Adrenal gland (tissue), 12 donors: ENCODE measurements around the gene CRB1. TPM values are rescaled to one million over a fixed set of nuclear protein-coding genes. Genes with fewer than 3 reads are reported as not detected.

ENCODE experiments used
- DNase-seq, 7 donors: peaks; one replicate each; pipeline ENCODE4 v3.0.0-alpha.2; 2019 to 2020
- H3K27ac ChIP-seq, 5 donors: fragments of 200-600 bp; sonication (generic) in 4 of 5; 1 replicate in 3 of 5; 2 replicates in 2 of 5; pipeline versions ENCODE4 v1.5.1 to v1.8.0; 2016 to 2020; ENCODE audit warnings: mild to moderate bottlenecking in 1 of 5
- H3K27me3 ChIP-seq: fragments of 200-600 bp; 2 replicates; pipeline ENCODE4 v1.8.0; 2021
- H3K36me3 ChIP-seq, 2 donors: fragments of 200-600 bp; replicated peaks in 1 of 2; 1 replicate in 1 of 2; 2 replicates in 1 of 2; pipeline versions ENCODE4 v1.5.1 to v1.8.0; 2018 to 2022
- H3K4me1 ChIP-seq, 2 donors: fragments of 200-600 bp; replicated peaks in 1 of 2; 1 replicate in 1 of 2; 2 replicates in 1 of 2; pipeline versions ENCODE4 v1.5.1 to v1.8.0; 2018 to 2021
- H3K4me3 ChIP-seq, 4 donors: fragments of 200-600 bp; sonication (generic) in 3 of 4; one replicate each; pipeline ENCODE4 v1.5.1; 2016 to 2018
- H3K9me3 ChIP-seq, 3 donors: fragments of 200-600 bp; sonication (generic) in 1 of 3; replicated peaks in 1 of 3; 1 replicate in 2 of 3; 2 replicates in 1 of 3; pipeline versions ENCODE4 v1.5.1 to v1.8.0; 2016 to 2021
- CTCF ChIP-seq, 6 experiments: fragments of 450-650 bp in 4 of 6; fragments of 200-600 bp in 2 of 6; sonication (generic) in 1 of 6; IDR thresholded peaks; 1 replicate in 5 of 6; 2 replicates in 1 of 6; pipeline versions ENCODE4 v1.5.1 to v1.8.0; 2016 to 2021; ENCODE audit warnings: antibody characterized with exemption in 6 of 6, mild to moderate bottlenecking in 2 of 6, moderate library complexity in 1 of 6
- POLR2A ChIP-seq, 2 donors: fragments of 450-650 bp; IDR thresholded peaks; one replicate each; pipeline ENCODE4 v1.6.1; 2017; ENCODE audit warnings: antibody characterized with exemption in 2 of 2, mild to moderate bottlenecking in 2 of 2, moderate library complexity in 1 of 2
- WGBS, 4 donors: extraction: QIAGEN DNeasy Blood & Tissue Kit in 2 of 4; methylation state at CpG; one replicate each; pipeline versions ENCODE4 v1.1.5 to v1.1.7; 2013 to 2017; 5-methylcytosine and 5-hydroxymethylcytosine counted together
- intact Hi-C, 2 donors: fragments of 100-400 bp; cut with DNase I; formaldehyde crosslinking; loops; one replicate each; pipeline versions ENCODE4 v1.14.1 to v1.15.0; 2022 to 2023
- polyA plus RNA-seq, 3 donors: library from polyadenylated mRNA; stranded (reverse); fragments of 200-250 nt in 2 of 3; fragments of 350-450 nt in 1 of 3; fragmentation: Illumina TruSeq in 1 of 3; extraction: RNeasy Lipid Tissue Mini Kit (QIAGEN cat#74804) in 1 of 3; gene quantifications; one replicate each; pipeline ENCODE4 v1.2.3, GENCODE V29; 2013 to 2014
- total RNA-seq, 9 donors: library from RNA; depleted of rRNA in 4 of 9; stranded (reverse); fragments of >200 nt in 4 of 9; fragments of 120-200 nt in 1 of 9; fragmentation: NEBNext Ultra II Directional in 1 of 9; extraction: Animal tissue kit (Norgen Biotek cat#: 25700) in 1 of 9; gene quantifications; one replicate each; pipeline versions ENCODE4 v1.1.0 to v1.2.4, GENCODE V29; 2013 to 2023
- donor health status: healthy with polysubstance abuse.
- donor health status: Bipolar disorder and iron deficiency.
- donor health status: DM: yes; HTN: yes; CAD: no.
- donor health status: DM: no; HTN: no; CAD: no.
- donor health status: DM: no; HTN: no; CAD: no.
- donor health status: DM: yes; HTN: yes; CAD: no.

CRB1 gene
- total and polyA plus RNA-seq, 12 donors: 0.11 to 0.92 (median 0.39) TPM; not detected in 2

- no peaks in the 10 kb centered on the region for H3K9me3 ChIP-seq
- H3K36me3 ChIP-seq: no peaks in the 10 kb centered on the region
- 81 to 87% (median 84%) methylated on average over 4 of the region's 4 CpGs for WGBS, 4 donors
- H3K27ac ChIP-seq: no peak overlapping the region
- no peak for DNase-seq
- H3K4me3 ChIP-seq: no peak overlapping the region
- H3K4me1 ChIP-seq: no peaks in the 10 kb centered on the region
- intact Hi-C loops: no loop called here
- TF ChIP-seq CTCF (IDR thresholded peaks at IDR 0.05): no peak
- TF ChIP-seq POLR2A (IDR thresholded peaks at IDR 0.05): no peak
- H3K27me3 ChIP-seq: no peaks in the 10 kb centered on the region
Observed at GRCh38 chr1:197393772-197394171, 125.7 kb downstream of the CRB1 start.

GRCh38 chr1:197394831-197395608 is 127.0 kb downstream of the CRB1 start:
- TF ChIP-seq CTCF (IDR thresholded peaks at IDR 0.05) (no peak), POLR2A (IDR thresholded peaks at IDR 0.05) (no peak)
- no peak overlapping the region for H3K27ac ChIP-seq
- 72 to 78% (median 76%) methylated on average over 3 of the region's 3 CpGs for WGBS, 4 donors
- DNase-seq: no peak
- no peaks in the 10 kb centered on the region for H3K27me3 ChIP-seq
- H3K4me1 ChIP-seq: no peaks in the 10 kb centered on the region
- no peaks in the 10 kb centered on the region for H3K9me3 ChIP-seq
- no peak overlapping the region for H3K4me3 ChIP-seq
- intact Hi-C loops: no loop called here
- H3K36me3 ChIP-seq: no peaks in the 10 kb centered on the region

- Histone ChIP-seq H3K4me3 (no peak overlapping the region), H3K27me3 (no peaks in the 10 kb centered on the region), H3K9me3 (no peaks in the 10 kb centered on the region), H3K36me3 (no peaks in the 10 kb centered on the region), H3K27ac (no peak overlapping the region), H3K4me1 (no peaks in the 10 kb centered on the region)
- no peak for TF ChIP-seq POLR2A (IDR thresholded peaks at IDR 0.05)
- no peak for TF ChIP-seq CTCF (IDR thresholded peaks at IDR 0.05)
- 80 to 95% (median 84%) methylated on average over 1 of the region's 1 CpG for WGBS, 4 donors
- intact Hi-C loops: no loop called here
- DNase-seq: no peak
Observed at GRCh38 chr1:197397895-197398294, 129.8 kb downstream of the CRB1 start.

GRCh38 chr1:197399755-197400521 is 131.9 kb downstream of the CRB1 start:
- TF ChIP-seq POLR2A (IDR thresholded peaks at IDR 0.05) (no peak), CTCF (IDR thresholded peaks at IDR 0.05) (peak in 4 of 6 experiments; percentile 22 to 26 (median 24))

More at GRCh38 chr1:197399755-197400521, 131.9 kb downstream of the CRB1 start:
- H3K27me3 ChIP-seq: no peaks in the 10 kb centered on the region
- WGBS, 4 donors: 16 to 20% (median 17%) methylated on average over 4 of the region's 4 CpGs
- H3K27ac ChIP-seq: no peak overlapping the region
- intact Hi-C loops: no loop called here
- H3K4me1 ChIP-seq: no peaks in the 10 kb centered on the region
- no peaks in the 10 kb centered on the region for H3K36me3 ChIP-seq
- no peak overlapping the region for H3K4me3 ChIP-seq
- H3K9me3 ChIP-seq: no peaks in the 10 kb centered on the region
- DNase-seq: peak in 3 of 7 donors; percentile 4 to 20 (median 15)
